GM12874 (cell line): ENCODE measurements around the gene PTPRN2.

ENCODE experiments used
- CTCF ChIP-seq: IDR thresholded peaks from 2 replicates; pipeline ENCODE4 v1.5.1; 2011; ENCODE audit warnings: low read depth, mild to moderate bottlenecking, control low read depth, low read length, moderate library complexity; ENCODE audit not compliant: insufficient read depth

The PTPRN2 gene

GRCh38 chr7:158050978-158051651 is 536.5 kb downstream of the PTPRN2 start:
- no peak for TF ChIP-seq CTCF

- no peak for TF ChIP-seq CTCF
Observed at GRCh38 chr7:158050441-158050977, 537.1 kb downstream of the PTPRN2 start.

DNA sequence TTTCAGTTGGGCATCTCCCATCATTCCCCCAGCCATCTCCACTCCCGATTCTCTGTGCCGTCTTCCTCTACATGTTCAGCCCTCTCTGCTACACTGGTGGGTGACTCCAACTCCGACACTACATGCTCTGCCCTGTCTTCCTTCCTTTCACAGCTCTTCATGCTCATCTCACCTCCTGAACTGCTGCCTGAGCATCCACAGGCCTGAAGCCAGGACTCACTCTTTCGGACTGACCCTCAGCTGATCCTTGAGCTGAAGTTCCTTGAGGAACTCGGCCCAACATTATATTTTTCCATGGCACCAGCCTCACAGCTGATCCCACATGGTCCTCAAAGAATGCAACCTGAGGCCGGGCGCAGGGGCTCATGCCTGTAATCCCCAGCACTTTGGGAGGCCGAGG is 538.4 kb downstream of the PTPRN2 start:
- TF ChIP-seq CTCF, result no peak

GRCh38 chr7:158048569-158048968 is 539.1 kb downstream of the PTPRN2 start:
- no peak for TF ChIP-seq CTCF

GRCh38 chr7:158047391-158048059 is 540.1 kb downstream of the PTPRN2 start:
- no peak for TF ChIP-seq CTCF

DNA sequence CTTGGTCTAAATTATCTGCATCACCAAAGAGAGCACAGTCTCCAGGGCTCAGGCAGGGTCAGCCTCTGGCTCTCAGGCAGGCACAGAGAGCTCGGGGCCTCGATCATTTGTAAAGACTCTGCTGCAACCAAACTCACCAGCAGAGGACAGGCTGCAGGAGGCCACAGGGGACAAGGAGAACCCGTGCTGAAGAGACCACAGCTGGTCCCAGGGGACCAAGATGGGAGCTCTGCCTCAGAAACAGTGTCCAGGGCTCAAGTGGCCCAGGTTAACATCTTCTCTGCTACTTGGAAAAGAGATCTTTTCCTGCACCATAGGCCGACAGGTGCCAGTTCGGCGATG is 543.2 kb downstream of the PTPRN2 start:
- TF ChIP-seq CTCF, result no peak

- TF ChIP-seq CTCF, result no peak
Observed at GRCh38 chr7:158043551-158044481, 543.8 kb downstream of the PTPRN2 start.
